IMR-90 (cell line): ENCODE measurements around the gene RAD51B. TPM values are rescaled to one million over a fixed set of nuclear protein-coding genes. Genes with fewer than 3 reads are reported as not detected.

Source experiments
- ATAC-seq: fragments of 200-7000 bp; cut with Tn5 transposase; 2 replicates; pipeline ENCODE4 v1.9.1; 2020; ENCODE audit warnings: low read depth, mild to moderate bottlenecking, moderate library complexity
- BruUV-seq: library from RNA; stranded (reverse); fragments of 400-500 nt; replicated peaks from 2 replicates; lab custom pipeline; 2021; lab: Mats Ljungman, UMichigan
- CTCF ChIA-PET: fragments of 300-600 bp; formaldehyde crosslinking; extraction: SDS; loops from one replicate; lab custom pipeline; 2021; ENCODE audit warnings: antibody characterized with exemption; lab: Yijun Ruan, JAX
- POLR2A ChIA-PET: fragments of 300-600 bp; sonication (Branson Sonifier 250); formaldehyde crosslinking; loops from one replicate; lab custom pipeline; 2022; ENCODE audit warnings: antibody characterized with exemption; ENCODE audit not compliant: unreplicated experiment; lab: Charles Lee
- DNase-seq: peaks from one replicate; pipeline ENCODE4 v3.0.0; 2013
- H2AFZ ChIP-seq: replicated peaks from 2 replicates; pipeline ENCODE3; 2013; ENCODE audit warnings: low read length, mild to moderate bottlenecking; ENCODE audit not compliant: poor library complexity
- H2AK5ac ChIP-seq: 2 replicates; pipeline ENCODE4 v1.6.1; 2013; ENCODE audit warnings: low read depth, low read length, inconsistent platforms
- H2AK9ac ChIP-seq: replicated peaks from 2 replicates; pipeline ENCODE3; 2013; ENCODE audit warnings: mild to moderate bottlenecking, low read depth, low read length, moderate library complexity; ENCODE audit not compliant: poor library complexity
- H2BK120ac ChIP-seq: 2 replicates; pipeline ENCODE4 v1.6.1; 2013; ENCODE audit warnings: low read depth, low read length, inconsistent platforms
- H2BK15ac ChIP-seq: 3 replicates; pipeline ENCODE4 v1.6.1; 2013; ENCODE audit warnings: low read depth, low read length, inconsistent platforms
- H2BK20ac ChIP-seq: 2 replicates; pipeline ENCODE4 v1.6.1; 2013; ENCODE audit warnings: low read depth, mild to moderate bottlenecking, inconsistent platforms, low read length, moderate library complexity
- H2BK5ac ChIP-seq: 2 replicates; pipeline ENCODE4 v1.6.1; 2013; ENCODE audit warnings: mild to moderate bottlenecking, low read depth, low read length, inconsistent platforms; ENCODE audit not compliant: poor library complexity, severe bottlenecking
- H3K14ac ChIP-seq: replicated peaks from 2 replicates; pipeline ENCODE4 v1.6.1; 2013; ENCODE audit warnings: low read depth, low read length, inconsistent platforms
- H3K18ac ChIP-seq: 2 replicates; pipeline ENCODE4 v1.6.1; 2013; ENCODE audit warnings: low read depth, low read length, control low read depth
- H3K23ac ChIP-seq: 2 replicates; pipeline ENCODE4 v1.6.1; 2013; ENCODE audit warnings: low read depth, low read length, inconsistent platforms
- H3K27ac ChIP-seq: 2 replicates; pipeline ENCODE4 v1.5.1; 2013; ENCODE audit warnings: mild to moderate bottlenecking, control low read depth, low read length; ENCODE audit not compliant: insufficient read depth
- H3K27me3 ChIP-seq: 2 replicates; pipeline ENCODE4 v1.6.1; 2013; ENCODE audit warnings: low read length; ENCODE audit not compliant: control insufficient read depth, insufficient read depth
- H3K36me3 ChIP-seq: 2 replicates; pipeline ENCODE4 v1.6.1; 2013; ENCODE audit warnings: low read length, mixed read lengths; ENCODE audit not compliant: control insufficient read depth, insufficient read depth
- H3K4ac ChIP-seq: 2 replicates; pipeline ENCODE4 v1.6.1; 2013; ENCODE audit warnings: low read depth, low read length, inconsistent platforms
- H3K4me1 ChIP-seq: 2 replicates; pipeline ENCODE4 v1.6.1; 2013; ENCODE audit warnings: low read length, mixed read lengths; ENCODE audit not compliant: control insufficient read depth, insufficient read depth
- H3K4me2 ChIP-seq: 2 replicates; pipeline ENCODE4 v1.6.1; 2013; ENCODE audit warnings: low read depth, mild to moderate bottlenecking, control low read depth, low read length, moderate library complexity
- H3K4me3 ChIP-seq: 2 replicates; pipeline ENCODE4 v1.5.1; 2013; ENCODE audit warnings: low read depth, mild to moderate bottlenecking, control low read depth, low read length, moderate library complexity; ENCODE audit not compliant: insufficient read depth
- H3K56ac ChIP-seq: 2 replicates; pipeline ENCODE4 v1.6.1; 2013; ENCODE audit warnings: low read length, inconsistent platforms; ENCODE audit not compliant: insufficient read depth; ENCODE audit errors: extremely low read depth
- H3K79me1 ChIP-seq, 2 experiments: 2 replicates each; pipeline ENCODE4 v1.6.1; 2013; ENCODE audit warnings: low read length in 2 of 2, inconsistent platforms in 1 of 2, low read depth in 1 of 2
- H3K9ac ChIP-seq: 2 replicates; pipeline ENCODE4 v1.6.1; 2013; ENCODE audit warnings: low read depth, low read length, control low read depth
- H3K9me1 ChIP-seq: 2 replicates; pipeline ENCODE4 v1.6.1; 2013; ENCODE audit warnings: low read length, inconsistent platforms; ENCODE audit not compliant: insufficient read depth
- H3K9me3 ChIP-seq: 2 replicates; pipeline ENCODE4 v1.6.1; 2013; ENCODE audit warnings: low read length; ENCODE audit not compliant: control insufficient read depth, insufficient read depth
- H4K20me1 ChIP-seq: 2 replicates; pipeline ENCODE4 v1.6.1; 2013; ENCODE audit warnings: low read length, inconsistent platforms; ENCODE audit not compliant: insufficient read depth
- H4K5ac ChIP-seq: 2 replicates; pipeline ENCODE4 v1.6.1; 2013; ENCODE audit warnings: mild to moderate bottlenecking, low read depth, low read length, control low read depth
- H4K8ac ChIP-seq, 2 experiments: 2 replicates each; pipeline ENCODE4 v1.6.1; 2013; ENCODE audit warnings: low read depth in 2 of 2, low read length in 2 of 2, control low read depth in 1 of 2, inconsistent platforms in 1 of 2
- H4K91ac ChIP-seq: 2 replicates; pipeline ENCODE4 v1.6.1; 2013; ENCODE audit warnings: low read depth, low read length, inconsistent platforms; ENCODE audit not compliant: insufficient read depth
- CTCF ChIP-seq: conservative IDR thresholded peaks from 2 replicates; pipeline ENCODE4 v1.5.1; 2012; ENCODE audit warnings: mild to moderate bottlenecking, low read depth, low read length, improper control_type of control experiment
- ELK1 ChIP-seq: fragments of 150-350 bp; IDR thresholded peaks from 2 replicates; pipeline ENCODE4 v1.6.1; 2016; ENCODE audit warnings: low read depth, mild to moderate bottlenecking, low read length, moderate library complexity, borderline replicate concordance
- MXI1 ChIP-seq: IDR thresholded peaks from 2 replicates; pipeline ENCODE4 v1.6.1; 2012; ENCODE audit warnings: low read depth, mild to moderate bottlenecking, low read length, moderate library complexity, borderline replicate concordance
- WGBS, 2 experiments: methylation state at CpG; one replicate each; pipeline versions ENCODE4 v1.1.5 to v1.1.7; 2013; ENCODE audit warnings: missing lambda C conversion rate in 2 of 2; ENCODE audit not compliant: insufficient read length in 1 of 2; ENCODE audit errors: extremely low coverage in 2 of 2; 5-methylcytosine and 5-hydroxymethylcytosine counted together
- dilution Hi-C: fragments of 300-500 bp; cut with HindIII; formaldehyde crosslinking; loops from one replicate; pipeline ENCODE4 v1.14.3; 2018; ENCODE audit warnings: low sequenced_read_pairs; ENCODE audit not compliant: unreplicated experiment
- in situ Hi-C: fragments of 300-500 bp; cut with MboI; formaldehyde crosslinking; loops from 3 replicates; pipeline ENCODE4 v1.14.3; 2019; ENCODE audit warnings: low sequenced_read_pairs, inconsistent platforms, mixed read lengths
- intact Hi-C: fragments of 100-400 bp; cut with micrococcal nuclease; formaldehyde crosslinking; loops from 2 replicates; pipeline ENCODE4 v1.10.0; 2022
- polyA plus RNA-seq, 3 experiments: library from polyadenylated mRNA; depleted of rRNA; stranded (reverse); fragments of >200 nt; gene quantifications; 2 replicates each; pipeline ENCODE4 v1.2.3, GENCODE V29; 2012; ENCODE audit warnings: low replicate concordance in 1 of 3
- total RNA-seq: library from RNA; depleted of rRNA; stranded (reverse); fragments of >200 nt; gene quantifications from 2 replicates; pipeline ENCODE4 v1.2.3, GENCODE V29; 2012

The RAD51B gene
- total and polyA plus RNA-seq, 2 of the 4 experiments (the other 2 are of a cell fraction), result 5.1 to 18.8 TPM

GRCh38 chr14:68681256-68682011 lies 861.9 kb downstream of the RAD51B start:
- Histone ChIP-seq H3K9ac (no peak overlapping the region), H3K79me1 (peaks cover 0 to 17% of the 10 kb centered on the region in 2 experiments; a peak in 1 of 4 replicates), H2BK20ac (peak overlapping the region; percentile 70), H3K27ac (no peak overlapping the region), H2BK15ac (peak overlapping the region; percentile 28; the same call in 2 of the 3 replicates), H3K56ac (no peak overlapping the region), H3K4me2 (no peak overlapping the region; the same call in 1 of the 2 replicates), H3K9me3 (no peaks in the 10 kb centered on the region), H3K18ac (peak overlapping the region; percentile 82; the same call in 1 of the 2 replicates), H3K4ac (peak overlapping the region; percentile 75), H3K4me3 (no peak overlapping the region), H4K91ac (peak overlapping the region; percentile 85), H4K20me1 (no peaks in the 10 kb centered on the region), H3K23ac (peak overlapping the region; percentile 26; the same call in 1 of the 2 replicates), H3K4me1 (peaks cover 32% of the 10 kb centered on the region), H3K27me3 (no peaks in the 10 kb centered on the region), H4K5ac (peak overlapping the region; percentile 84), H2AK9ac (no peak overlapping the region), H4K8ac (peak overlapping the region; percentile 73 to 80), H3K36me3 (no peaks in the 10 kb centered on the region), H2BK120ac (peak overlapping the region; percentile 82), H2AK5ac (peak overlapping the region; percentile 97), H2BK5ac (peak overlapping the region; percentile 56), H3K14ac (peak overlapping the region; percentile 74), H3K9me1 (peaks cover 34% of the 10 kb centered on the region), H2AFZ (no peak overlapping the region)
- ATAC-seq (no peak), DNase-seq (no peak)
- no TSS peak for BruUV-seq
- WGBS, 2 experiments, result 100% methylated on average over 4 of the region's 9 CpGs; no CpG with 5 or more reads in 1 of the 2 experiments
- POLR2A ChIA-PET, result no interaction called here
- intact Hi-C loops, result loop anchor here (10.0 kb wide), 2 partner anchors 137 to 217 kb away; no protein-coding TSS in a partner anchor
- in situ Hi-C loops, result no loop called here
- dilution Hi-C loops, result no loop called here
- CTCF ChIA-PET, result no interaction called here
- TF ChIP-seq ELK1, result no peak
- TF ChIP-seq CTCF, result no peak
- TF ChIP-seq MXI1, result no peak
